BLaER1 (cell line): ENCODE measurements around the gene ABCA1.
"Not testable (repeated sequence)": the region's sequence is repeated elsewhere in the genome, so short reads cannot be mapped to it uniquely, and the experiment has no call there.

Experiments
- H3K27ac ChIP-seq: shearing (Covaris generic); formaldehyde crosslinking; 2 replicates; pipeline ENCODE4 v1.8.1; 2022
- H3K27me3 ChIP-seq: shearing (Covaris generic); formaldehyde crosslinking; 2 replicates; pipeline ENCODE4 v1.8.1; 2022
- H3K36me3 ChIP-seq: shearing (Covaris generic); formaldehyde crosslinking; 2 replicates; pipeline ENCODE4 v1.8.1; 2022
- H3K4me1 ChIP-seq: shearing (Covaris generic); formaldehyde crosslinking; 2 replicates; pipeline ENCODE4 v1.8.1; 2022
- H3K4me2 ChIP-seq: shearing (Covaris generic); formaldehyde crosslinking; 2 replicates; pipeline ENCODE4 v1.8.1; 2022
- H3K4me3 ChIP-seq: shearing (Covaris generic); formaldehyde crosslinking; 2 replicates; pipeline ENCODE4 v1.8.1; 2022
- H3K9ac ChIP-seq: shearing (Covaris generic); formaldehyde crosslinking; 2 replicates; pipeline ENCODE4 v1.8.1; 2022
- H3K9me3 ChIP-seq: shearing (Covaris generic); formaldehyde crosslinking; 2 replicates; pipeline ENCODE4 v1.8.1; 2022
- H4K20me1 ChIP-seq: shearing (Covaris generic); formaldehyde crosslinking; 2 replicates; pipeline ENCODE4 v1.8.1; 2022
- Cebpa-rat ChIP-seq: shearing (Covaris generic); IDR thresholded peaks from 2 replicates; pipeline ENCODE4 v1.8.1; 2022

The ABCA1 gene

DNA sequence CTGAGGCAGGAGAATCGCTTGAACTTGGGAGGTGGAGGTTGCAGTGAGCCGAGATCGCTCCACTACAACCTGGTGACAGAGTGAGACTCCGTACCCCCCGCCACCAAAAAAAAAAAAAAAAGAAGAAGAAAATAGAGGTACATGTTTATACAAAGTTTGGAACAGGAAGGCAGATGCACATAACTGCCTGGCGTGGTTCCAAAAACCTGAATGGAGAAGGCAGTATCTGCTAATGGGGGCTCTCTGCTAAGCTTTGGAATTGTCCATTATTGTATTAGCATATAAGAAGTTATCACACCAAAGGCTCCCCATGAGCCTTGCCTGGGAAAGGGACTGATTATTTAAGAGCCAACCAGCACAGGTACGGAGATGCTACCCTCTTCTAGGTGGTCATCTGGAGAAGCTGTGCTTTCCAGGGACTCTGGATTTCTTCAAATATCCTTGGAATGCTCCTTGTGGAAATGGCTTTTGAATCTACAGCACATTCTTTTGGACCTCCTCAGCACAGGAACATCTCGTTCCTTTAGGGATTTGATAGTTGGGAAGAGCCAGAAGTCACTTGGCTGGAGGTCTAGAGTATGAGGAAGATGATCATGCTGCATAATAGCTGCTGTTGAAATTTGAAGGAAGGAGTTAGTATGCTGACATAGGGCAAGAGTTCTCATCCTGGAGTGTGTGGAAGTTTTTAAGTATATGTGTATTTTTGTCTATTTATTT, 42.5 kb upstream of the ABCA1 start:
- TF ChIP-seq Cebpa-rat = no peak
- no peak overlapping the region for H3K27ac ChIP-seq
- no peaks in the 10 kb centered on the region for H3K27me3 ChIP-seq
- H3K4me1 ChIP-seq = peaks cover 29% of the 10 kb centered on the region
- H3K4me2 ChIP-seq = no peak overlapping the region
- no peak overlapping the region for H3K4me3 ChIP-seq
- no peaks in the 10 kb centered on the region for H3K36me3 ChIP-seq
- H3K9ac ChIP-seq = no peak overlapping the region
- no peaks in the 10 kb centered on the region for H3K9me3 ChIP-seq
- no peaks in the 10 kb centered on the region for H4K20me1 ChIP-seq

DNA sequence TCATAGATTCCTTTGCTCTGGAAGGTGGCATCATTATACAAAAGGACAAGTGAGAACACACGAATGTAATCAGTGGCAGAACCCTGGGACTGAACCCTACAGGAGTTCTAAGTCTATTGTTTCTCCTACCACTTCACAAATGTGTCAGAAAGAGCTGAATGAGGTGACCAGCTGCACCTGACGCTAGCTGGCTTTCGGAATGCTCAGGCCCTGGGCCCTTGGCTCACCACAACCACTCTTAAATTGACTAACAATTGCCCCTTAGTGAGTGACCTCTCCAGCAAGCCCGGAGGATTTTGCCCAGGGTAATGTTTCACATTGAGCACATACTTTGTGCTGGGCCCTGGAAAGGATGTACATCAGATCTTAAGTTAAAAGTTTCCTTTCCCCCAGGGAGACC, 41.2 kb upstream of the ABCA1 start:
- Histone ChIP-seq H3K27ac (no peak overlapping the region), H3K4me2 (peak overlapping the region; percentile 77), H3K27me3 (no peaks in the 10 kb centered on the region), H3K4me3 (no peak overlapping the region), H3K9me3 (no peaks in the 10 kb centered on the region), H3K4me1 (peaks cover 24% of the 10 kb centered on the region), H4K20me1 (no peaks in the 10 kb centered on the region), H3K36me3 (no peaks in the 10 kb centered on the region), H3K9ac (no peak overlapping the region)
- no peak for TF ChIP-seq Cebpa-rat

GRCh38 chr9:104968025-104968982, 40.3 kb upstream of the ABCA1 start:
- Histone ChIP-seq H3K27ac (peak overlapping the region; percentile 89), H4K20me1 (no peaks in the 10 kb centered on the region), H3K9me3 (no peaks in the 10 kb centered on the region), H3K4me2 (peak overlapping the region; percentile 77), H3K4me3 (peak overlapping the region; percentile 75), H3K4me1 (peaks cover 16% of the 10 kb centered on the region), H3K36me3 (no peaks in the 10 kb centered on the region), H3K27me3 (no peaks in the 10 kb centered on the region), H3K9ac (peak overlapping the region; percentile 88)
- no peak for TF ChIP-seq Cebpa-rat

DNA sequence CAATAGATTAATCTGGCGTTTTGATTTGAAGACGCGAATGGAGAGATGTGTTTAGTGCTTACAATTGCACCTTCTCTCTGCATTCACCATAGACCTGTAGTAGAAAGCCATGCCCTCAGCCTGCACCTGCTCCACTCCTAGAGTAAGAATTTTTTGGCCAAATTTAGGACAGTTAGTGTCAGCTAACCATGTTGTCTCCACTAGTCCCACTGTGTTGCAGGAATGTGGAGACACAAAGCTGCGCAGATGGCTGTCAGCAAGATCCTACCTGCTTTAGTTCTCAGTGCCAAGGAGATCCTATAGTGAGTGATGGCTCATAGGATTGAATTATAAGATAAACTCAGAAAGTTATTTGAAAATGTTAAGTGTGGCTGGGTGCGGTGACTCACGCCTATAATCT, 35.1 kb upstream of the ABCA1 start:
- Histone ChIP-seq H3K27ac (no peak overlapping the region), H3K27me3 (no peaks in the 10 kb centered on the region), H3K36me3 (no peaks in the 10 kb centered on the region), H3K9ac (no peak overlapping the region), H4K20me1 (no peaks in the 10 kb centered on the region), H3K4me1 (peaks cover 15% of the 10 kb centered on the region), H3K4me3 (no peak overlapping the region), H3K4me2 (no peak overlapping the region), H3K9me3 (no peaks in the 10 kb centered on the region)
- no peak for TF ChIP-seq Cebpa-rat

DNA sequence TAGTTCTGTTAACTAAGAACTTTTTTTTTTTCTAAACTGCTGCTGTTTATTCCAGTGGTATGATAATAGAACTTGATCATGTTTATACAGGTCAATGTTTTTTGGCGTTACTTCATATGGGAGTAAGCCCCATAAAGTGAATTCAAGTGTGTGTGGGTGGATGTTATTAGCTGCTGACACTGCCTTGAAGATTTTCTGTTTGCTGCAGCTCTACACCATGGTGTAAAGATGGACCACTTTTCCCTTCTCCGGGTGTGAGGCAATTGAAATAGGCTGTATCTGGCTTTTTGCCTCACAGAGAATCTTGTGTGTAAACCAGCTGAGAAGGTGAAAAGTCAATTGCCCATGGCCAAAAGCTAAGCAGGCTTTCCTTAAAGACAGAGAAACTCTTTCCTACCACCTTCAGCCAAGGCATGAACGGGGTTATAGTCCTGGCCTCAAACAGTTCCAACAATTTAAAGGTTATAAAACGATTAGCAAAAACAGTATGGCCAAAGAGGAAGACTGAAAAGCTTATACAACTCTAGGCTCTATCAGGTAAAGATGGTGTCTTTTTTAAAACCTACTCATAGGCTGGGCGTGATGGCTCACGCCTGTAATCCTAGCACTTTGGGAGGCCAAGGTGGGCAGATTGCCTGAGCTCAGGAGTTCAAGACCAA, 33.9 kb upstream of the ABCA1 start:
- no peak overlapping the region for H3K4me2 ChIP-seq
- H4K20me1 ChIP-seq = no peaks in the 10 kb centered on the region
- H3K4me1 ChIP-seq = peaks cover 9% of the 10 kb centered on the region
- no peaks in the 10 kb centered on the region for H3K36me3 ChIP-seq
- H3K9ac ChIP-seq = no peak overlapping the region
- TF ChIP-seq Cebpa-rat = no peak
- H3K4me3 ChIP-seq = no peak overlapping the region
- H3K27me3 ChIP-seq = no peaks in the 10 kb centered on the region
- H3K9me3 ChIP-seq = no peaks in the 10 kb centered on the region
- no peak overlapping the region for H3K27ac ChIP-seq

DNA sequence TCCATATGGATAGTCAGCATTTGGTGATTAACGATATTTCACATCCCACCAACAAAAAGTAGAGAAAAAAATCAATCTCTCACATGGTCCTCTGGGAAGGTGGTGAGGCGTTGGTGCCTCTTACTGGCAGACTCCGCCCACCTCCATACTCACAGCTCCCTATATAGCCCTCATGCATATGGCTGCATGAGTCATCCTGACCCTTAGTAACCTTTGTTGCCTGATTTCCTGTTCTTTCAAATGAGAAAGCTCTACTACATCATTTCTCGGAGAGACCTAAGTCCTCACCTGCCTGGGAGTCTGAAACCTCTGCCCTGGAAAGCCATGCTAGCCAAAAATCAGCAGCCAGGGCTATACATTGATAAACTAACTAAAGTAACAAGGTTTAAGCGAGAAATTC, 33.3 kb upstream of the ABCA1 start:
- peaks cover 9% of the 10 kb centered on the region for H3K4me1 ChIP-seq
- peak overlapping the region; percentile 27; the same call in 1 of the 2 replicates for H3K4me2 ChIP-seq
- no peak for TF ChIP-seq Cebpa-rat
- no peak overlapping the region for H3K4me3 ChIP-seq
- H3K27me3 ChIP-seq = no peaks in the 10 kb centered on the region
- H4K20me1 ChIP-seq = no peaks in the 10 kb centered on the region
- no peaks in the 10 kb centered on the region for H3K36me3 ChIP-seq
- H3K9me3 ChIP-seq = no peaks in the 10 kb centered on the region
- no peak overlapping the region for H3K27ac ChIP-seq
- no peak overlapping the region for H3K9ac ChIP-seq

GRCh38 chr9:104960662-104961061, 32.7 kb upstream of the ABCA1 start:
- H3K36me3 ChIP-seq = no peaks in the 10 kb centered on the region
- no peak overlapping the region for H3K4me2 ChIP-seq
- H3K27me3 ChIP-seq = no peaks in the 10 kb centered on the region
- H4K20me1 ChIP-seq = no peaks in the 10 kb centered on the region
- no peaks in the 10 kb centered on the region for H3K9me3 ChIP-seq
- peaks cover 9% of the 10 kb centered on the region for H3K4me1 ChIP-seq
- TF ChIP-seq Cebpa-rat = no peak
- no peak overlapping the region for H3K9ac ChIP-seq
- H3K27ac ChIP-seq = no peak overlapping the region
- H3K4me3 ChIP-seq = no peak overlapping the region

DNA sequence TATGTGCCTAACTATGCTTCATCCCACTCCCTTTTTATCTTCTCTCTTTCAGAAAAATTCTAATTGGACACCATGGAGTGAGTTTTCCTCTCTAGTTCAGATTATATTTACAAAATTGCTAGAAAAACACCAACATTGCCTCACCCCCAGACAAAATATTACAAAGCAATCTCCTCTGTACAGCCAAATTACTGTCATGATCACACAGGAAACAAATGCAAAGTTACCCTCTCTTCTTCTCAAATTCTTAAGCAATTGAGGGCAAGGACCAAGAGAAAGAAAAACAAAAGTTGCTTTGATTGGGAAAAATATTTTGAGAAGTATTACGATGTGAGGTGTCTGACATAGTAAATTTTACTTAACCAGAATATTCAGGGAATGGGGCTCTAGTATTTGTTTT, 30.8 kb upstream of the ABCA1 start:
- no peaks in the 10 kb centered on the region for H3K27me3 ChIP-seq
- TF ChIP-seq Cebpa-rat = no peak
- no peak overlapping the region for H3K4me2 ChIP-seq
- H3K4me1 ChIP-seq = peaks cover 9% of the 10 kb centered on the region
- H3K36me3 ChIP-seq = no peaks in the 10 kb centered on the region
- H3K27ac ChIP-seq = no peak overlapping the region
- no peaks in the 10 kb centered on the region for H4K20me1 ChIP-seq
- no peak overlapping the region for H3K9ac ChIP-seq
- no peak overlapping the region for H3K4me3 ChIP-seq
- no peaks in the 10 kb centered on the region for H3K9me3 ChIP-seq

DNA sequence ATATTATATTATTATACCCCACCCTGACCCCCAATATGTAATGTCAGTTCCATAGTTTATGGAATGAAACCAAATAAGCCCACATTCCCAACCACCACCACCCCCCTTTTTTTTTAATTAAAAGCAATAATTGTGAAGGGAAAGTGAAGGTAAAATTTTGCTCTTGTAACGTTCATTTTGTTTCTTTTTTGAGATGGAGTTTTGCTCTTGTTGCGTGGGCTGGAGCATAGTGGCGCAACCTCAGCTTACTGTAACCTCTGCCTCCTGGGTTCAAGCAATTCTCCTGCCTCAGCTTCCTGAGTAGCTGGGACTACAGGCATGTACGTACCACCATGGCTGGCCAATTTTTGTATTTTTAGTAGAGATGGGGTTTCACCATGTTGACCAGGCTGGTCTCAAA, 30.1 kb upstream of the ABCA1 start:
- not testable (repeated sequence) for H3K36me3 ChIP-seq, H3K9me3 ChIP-seq, H3K4me2 ChIP-seq, H3K27me3 ChIP-seq, H4K20me1 ChIP-seq, H3K4me3 ChIP-seq, H3K27ac ChIP-seq, H3K9ac ChIP-seq
- H3K4me1 ChIP-seq = peaks cover 10% of the 10 kb centered on the region

DNA sequence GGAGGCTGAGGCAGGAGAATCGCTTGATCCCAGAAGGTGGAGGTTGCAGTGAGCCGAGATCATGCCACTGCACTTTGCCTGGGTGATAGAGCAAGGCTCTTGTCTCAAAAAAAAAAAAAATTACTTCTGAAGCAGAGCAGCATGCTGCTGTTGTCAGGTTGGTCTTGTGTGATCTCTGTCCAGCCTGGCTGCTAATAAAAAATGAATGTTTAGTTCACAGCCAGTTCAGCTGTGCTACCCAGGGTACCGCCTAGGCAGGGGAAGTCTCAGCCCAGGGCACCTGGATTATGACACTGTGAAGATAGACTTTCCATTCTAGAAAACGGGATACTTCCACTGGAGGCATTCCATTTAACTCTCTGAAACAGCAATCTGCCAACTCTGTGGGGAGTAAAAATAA, 23.5 kb upstream of the ABCA1 start:
- no peaks in the 10 kb centered on the region for H3K9me3 ChIP-seq
- no peak overlapping the region for H3K4me3 ChIP-seq
- no peaks in the 10 kb centered on the region for H4K20me1 ChIP-seq
- H3K4me2 ChIP-seq = no peak overlapping the region
- peaks cover 21% of the 10 kb centered on the region for H3K4me1 ChIP-seq
- no peak overlapping the region for H3K9ac ChIP-seq
- no peaks in the 10 kb centered on the region for H3K36me3 ChIP-seq
- no peaks in the 10 kb centered on the region for H3K27me3 ChIP-seq
- no peak overlapping the region for H3K27ac ChIP-seq
- no peak for TF ChIP-seq Cebpa-rat
